Fibroblast of skin of left biceps (primary cell): ENCODE data around the gene TGFBR3L.
A peak's percentile ranks its signal among the peaks of the same experiment; 100 is the strongest.
"Not testable (repeated sequence)": the region's sequence is repeated elsewhere in the genome, so short reads cannot be mapped to it uniquely, and the experiment has no call there.

Experiments used
- DNase-seq, 2 experiments: peaks; one replicate each; pipeline ENCODE4 v3.0.0-alpha.2; 2013; ENCODE audit warnings: low read depth in 2 of 2

Gene TGFBR3L

GRCh38 chr19:7879836-7880235 lies 34.8 kb upstream of the TGFBR3L start:
- no peak for DNase-seq

- DNase-seq, result no peak
Observed at GRCh38 chr19:7881910-7882309, 32.7 kb upstream of the TGFBR3L start.

- no peak for DNase-seq
Observed at GRCh38 chr19:7883105-7883504, 31.5 kb upstream of the TGFBR3L start.

- no peak for DNase-seq
Observed at GRCh38 chr19:7883796-7884570, 30.6 kb upstream of the TGFBR3L start.

GRCh38 chr19:7885818-7886217 lies 28.8 kb upstream of the TGFBR3L start:
- no peak for DNase-seq

GRCh38 chr19:7887408-7888144 lies 27.1 kb upstream of the TGFBR3L start:
- no peak for DNase-seq

GRCh38 chr19:7888145-7888825 lies 26.3 kb upstream of the TGFBR3L start, which contains the start of gene LRRC8E:
Gene LRRC8E (plus strand): TSS chr19:7888510. CDS start chr19:7895604, 7,094 bp downstream.
- peak in 1 of 2 experiments; percentile 28 for DNase-seq

- DNase-seq, result no peak
Observed at GRCh38 chr19:7888826-7889217, 25.8 kb upstream of the TGFBR3L start.

GRCh38 chr19:7893362-7894101 lies 21.1 kb upstream of the TGFBR3L start:
- DNase-seq, result not testable (repeated sequence)

- no peak for DNase-seq
Observed at GRCh38 chr19:7894612-7895309, 19.9 kb upstream of the TGFBR3L start.

- DNase-seq, result no peak
Observed at GRCh38 chr19:7895565-7895964, 19.1 kb upstream of the TGFBR3L start.

GRCh38 chr19:7897292-7897691 lies 17.3 kb upstream of the TGFBR3L start:
- DNase-seq, result no peak

GRCh38 chr19:7898967-7899366 lies 15.7 kb upstream of the TGFBR3L start:
- no peak for DNase-seq

GRCh38 chr19:7899751-7900378 lies 14.8 kb upstream of the TGFBR3L start:
- no peak for DNase-seq

- DNase-seq, result no peak
Observed at GRCh38 chr19:7900401-7900870, 14.2 kb upstream of the TGFBR3L start.

GRCh38 chr19:7900931-7901330 lies 13.7 kb upstream of the TGFBR3L start:
- no peak for DNase-seq

GRCh38 chr19:7901337-7901736 lies 13.3 kb upstream of the TGFBR3L start:
- DNase-seq, result no peak

- no peak for DNase-seq
Observed at GRCh38 chr19:7902796-7903243, 11.8 kb upstream of the TGFBR3L start.

- DNase-seq, result peak; percentile 97 to 98
Observed at GRCh38 chr19:7903244-7904073, 11.2 kb upstream of the TGFBR3L start, which contains the start of gene MAP2K7. Gene MAP2K7 (plus strand): TSS chr19:7903877. CDS start chr19:7903945, 68 bp downstream.
